Mesenteric fat pad (tissue), 1 donor: Measurements from ENCODE around the gene SNX15. TPM values are rescaled to one million over a fixed set of nuclear protein-coding genes. Genes with fewer than 3 reads are reported as not detected.

ENCODE experiments used
- DNase-seq: peaks from one replicate; pipeline ENCODE4 v3.0.0-alpha.2; 2020; ENCODE audit warnings: low spot score
- total RNA-seq: library from RNA; stranded (reverse); fragmentation: NEBNext Ultra II Directional; extraction: Animal tissue kit (Norgen Biotek cat#: 25700); gene quantifications from one replicate; pipeline ENCODE4 v1.2.1, GENCODE V29; 2021
- donor health status: DM: yes; HTN: yes; CAD: no.

Gene SNX15
- total RNA-seq, 1 donor from 2014 or later: 27.6 TPM

DNA sequence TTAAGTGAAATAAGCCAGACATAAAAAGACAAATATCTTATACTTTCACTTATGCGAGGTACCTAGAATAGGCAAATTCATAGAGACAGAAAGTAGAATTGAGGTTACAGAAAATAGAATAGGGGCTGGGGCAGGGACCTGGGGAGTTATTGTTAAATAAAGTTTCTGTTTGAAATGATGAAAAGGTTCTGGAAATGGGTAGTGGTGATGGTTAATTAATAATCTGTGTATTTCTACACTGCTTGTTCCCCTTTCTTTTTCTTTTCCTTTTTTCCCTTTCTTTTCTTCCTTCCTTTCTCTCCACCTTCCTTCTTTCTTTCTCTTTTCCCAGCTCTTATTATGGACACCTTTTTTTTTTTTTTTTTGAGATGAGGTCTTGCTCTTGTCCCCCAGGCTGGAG is 28.3 kb downstream of the SNX15 start:
- DNase-seq: no peak

GRCh38 chr11:65056999-65057398 is 29.8 kb downstream of the SNX15 start:
- DNase-seq: no peak

DNA sequence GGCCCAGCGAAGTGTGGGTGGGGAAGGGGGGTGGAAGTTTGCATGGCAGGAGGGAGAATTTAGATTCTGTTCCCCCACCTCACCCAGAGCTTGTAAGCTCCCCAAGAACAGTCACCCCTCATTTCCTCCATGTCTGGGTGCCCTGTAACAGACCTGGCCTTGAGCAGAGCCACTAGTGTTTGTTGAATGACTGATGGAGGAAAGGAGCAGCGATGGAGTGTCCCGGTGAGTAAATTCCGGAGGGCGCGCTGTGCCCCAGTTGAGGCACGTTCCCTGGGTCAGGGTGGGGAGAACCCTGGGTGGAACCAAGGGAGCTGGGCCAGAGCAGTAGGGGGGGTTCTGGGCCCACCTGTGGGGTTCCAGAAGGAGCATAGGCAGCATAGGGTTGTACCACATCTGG is 30.3 kb downstream of the SNX15 start:
- no peak for DNase-seq

GRCh38 chr11:65058012-65058411 is 30.8 kb downstream of the SNX15 start:
- no peak for DNase-seq

- no peak for DNase-seq
Observed at GRCh38 chr11:65058419-65059054, 31.3 kb downstream of the SNX15 start, which contains the start of gene NAALADL1. NAALADL1 (minus strand) TSS chr11:65058553; CDS start chr11:65058521, 32 bp downstream.

- no peak for DNase-seq
Observed at GRCh38 chr11:65059523-65059922, 32.3 kb downstream of the SNX15 start.

- DNase-seq: no peak
Observed at GRCh38 chr11:65059959-65060824, 33.0 kb downstream of the SNX15 start.

- DNase-seq: no peak
Observed at GRCh38 chr11:65060913-65061408, 33.7 kb downstream of the SNX15 start.

- no peak for DNase-seq
Observed at GRCh38 chr11:65063532-65063931, 36.3 kb downstream of the SNX15 start.

DNA sequence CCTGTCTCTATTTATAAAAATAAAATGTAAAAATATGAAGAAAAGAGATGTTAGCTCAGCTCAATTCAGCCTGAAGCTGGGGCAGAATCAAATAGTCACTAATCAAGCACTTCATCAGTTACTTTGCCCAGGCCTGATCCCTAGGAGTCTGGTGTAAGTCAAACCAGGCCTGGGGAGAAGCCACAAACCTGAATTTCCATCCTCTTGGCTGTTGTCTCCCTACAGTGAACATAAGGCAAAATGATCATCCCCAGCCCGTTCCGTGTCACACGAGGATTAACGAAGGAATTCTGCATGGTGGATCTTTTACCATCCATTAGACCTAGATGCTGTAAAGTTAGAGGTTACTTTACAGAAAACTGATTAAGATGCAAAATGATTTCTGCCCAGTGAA is 37.6 kb downstream of the SNX15 start:
- DNase-seq: no peak

DNA sequence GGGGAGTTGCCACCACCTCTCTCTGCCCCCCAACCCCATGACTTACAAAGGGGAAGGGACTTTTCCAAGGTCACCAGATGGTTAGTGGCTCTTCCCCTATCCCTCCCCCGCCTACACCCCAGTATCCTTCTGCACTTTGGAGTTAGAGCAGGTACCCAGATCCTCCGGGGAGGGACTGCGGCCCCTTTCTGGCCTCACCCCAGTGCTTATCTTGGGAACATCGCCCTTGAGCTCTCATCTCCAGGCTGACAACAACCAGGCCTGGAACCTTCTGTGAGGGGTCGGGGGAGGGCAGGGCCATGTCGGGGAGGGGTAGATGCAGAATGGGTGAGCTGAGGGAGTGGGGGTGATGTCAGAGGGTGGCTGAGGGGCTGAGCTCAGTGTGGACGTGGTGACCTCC is 38.6 kb downstream of the SNX15 start:
- DNase-seq: no peak

- DNase-seq: no peak
Observed at GRCh38 chr11:65066315-65066714, 39.1 kb downstream of the SNX15 start.

DNA sequence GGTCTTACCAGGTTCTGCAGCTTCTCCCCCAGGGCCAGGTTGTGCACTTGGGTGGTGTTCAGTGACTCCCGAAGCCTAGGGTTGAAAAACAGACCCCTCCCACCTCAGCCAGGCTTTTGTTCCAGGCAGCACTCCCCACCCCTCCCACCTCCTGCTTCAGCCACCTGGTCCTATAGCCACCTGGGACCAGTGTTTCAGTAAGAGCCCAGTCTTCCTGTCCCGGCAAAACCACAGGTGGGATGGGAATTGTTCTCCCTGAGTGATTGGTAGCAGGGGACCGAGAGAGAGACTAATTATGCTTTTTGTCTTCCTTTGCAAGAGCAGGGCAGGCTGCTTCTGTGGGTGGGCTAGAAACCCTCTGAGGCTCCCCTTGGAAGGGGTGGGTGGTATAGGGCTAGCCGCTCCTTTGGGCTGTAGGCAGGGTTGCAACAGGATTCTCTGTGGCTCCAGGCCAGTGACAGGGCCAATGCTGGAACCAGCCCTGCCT is 39.6 kb downstream of the SNX15 start:
- no peak for DNase-seq

GRCh38 chr11:65067446-65067845 is 40.2 kb downstream of the SNX15 start:
- no peak for DNase-seq

DNA sequence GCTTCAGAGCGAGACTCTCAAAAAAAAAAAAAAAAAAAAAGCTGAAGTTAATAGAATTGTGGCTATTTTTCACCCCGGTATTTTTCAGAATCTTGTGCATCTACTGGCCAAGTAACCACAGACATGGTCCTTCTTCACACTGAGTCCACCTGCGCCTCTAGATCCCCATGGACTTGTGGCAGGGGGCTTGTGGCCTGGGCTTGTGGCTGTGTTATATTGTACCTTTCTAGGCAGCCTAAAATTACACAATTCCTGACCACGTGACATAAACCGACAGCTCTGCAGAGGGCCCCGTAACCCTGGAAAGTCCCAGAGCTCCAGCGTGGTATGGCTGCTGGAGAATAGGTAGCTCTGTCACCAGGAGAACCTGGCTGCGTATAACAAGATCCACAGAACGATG is 42.0 kb downstream of the SNX15 start:
- DNase-seq: no peak

DNA sequence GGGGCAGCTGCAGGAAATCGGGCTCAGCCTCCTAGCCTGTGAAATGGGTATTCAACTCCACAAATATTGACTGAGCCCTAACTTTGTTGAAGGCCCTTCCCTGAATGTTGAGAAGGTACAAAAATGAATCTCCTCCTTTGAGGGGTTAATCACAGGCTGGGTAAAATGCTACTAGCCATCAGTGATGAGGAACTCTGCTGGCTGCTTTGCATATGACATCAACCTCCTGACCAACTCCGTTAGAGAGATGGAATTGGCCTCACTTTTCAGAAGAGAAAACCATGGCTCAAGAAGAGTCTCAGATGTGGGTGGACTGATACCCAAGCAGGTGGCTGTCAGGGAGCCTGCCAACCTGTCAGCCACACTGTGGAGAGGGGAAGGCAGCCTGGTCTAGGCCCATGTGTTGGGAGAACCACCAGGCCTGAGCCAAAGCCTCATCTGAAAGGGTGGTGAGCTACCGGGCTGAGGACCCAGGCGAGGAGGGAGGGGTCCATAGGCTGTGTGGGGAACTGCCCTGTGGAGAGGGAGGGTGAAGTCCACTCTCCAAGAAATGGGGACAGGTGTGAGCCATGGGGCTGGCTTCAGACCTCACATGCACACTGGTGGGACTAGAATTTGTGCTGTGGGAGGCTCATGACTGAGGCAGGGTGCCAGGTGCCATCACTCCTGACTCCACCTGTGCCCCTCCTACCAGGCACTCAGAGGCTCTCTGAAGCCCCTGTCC is 44.8 kb downstream of the SNX15 start:
- DNase-seq: no peak

- no peak for DNase-seq
Observed at GRCh38 chr11:65072631-65072966, 45.4 kb downstream of the SNX15 start.

DNA sequence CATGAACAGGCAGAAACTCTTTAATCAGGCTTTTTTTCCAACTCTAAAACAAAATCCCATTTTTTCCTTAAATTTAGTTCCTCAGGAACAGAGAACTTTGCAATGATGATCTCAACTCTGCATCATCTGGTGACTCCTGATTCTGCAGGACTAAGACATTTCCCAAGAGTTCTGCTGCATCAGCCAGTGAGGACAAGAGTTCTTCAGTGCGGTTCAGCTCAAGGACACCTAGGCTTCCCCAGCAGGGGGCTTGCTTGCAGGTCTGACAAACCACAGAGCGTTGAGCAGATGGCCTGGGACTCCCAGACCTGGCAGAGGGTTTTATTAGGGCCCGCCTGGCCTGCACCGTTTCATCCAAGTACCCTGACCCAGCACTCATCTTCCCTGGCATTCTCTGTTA is 50.2 kb downstream of the SNX15 start:
- DNase-seq: no peak

GRCh38 chr11:65078151-65078550 is 50.9 kb downstream of the SNX15 start:
- DNase-seq: no peak

DNA sequence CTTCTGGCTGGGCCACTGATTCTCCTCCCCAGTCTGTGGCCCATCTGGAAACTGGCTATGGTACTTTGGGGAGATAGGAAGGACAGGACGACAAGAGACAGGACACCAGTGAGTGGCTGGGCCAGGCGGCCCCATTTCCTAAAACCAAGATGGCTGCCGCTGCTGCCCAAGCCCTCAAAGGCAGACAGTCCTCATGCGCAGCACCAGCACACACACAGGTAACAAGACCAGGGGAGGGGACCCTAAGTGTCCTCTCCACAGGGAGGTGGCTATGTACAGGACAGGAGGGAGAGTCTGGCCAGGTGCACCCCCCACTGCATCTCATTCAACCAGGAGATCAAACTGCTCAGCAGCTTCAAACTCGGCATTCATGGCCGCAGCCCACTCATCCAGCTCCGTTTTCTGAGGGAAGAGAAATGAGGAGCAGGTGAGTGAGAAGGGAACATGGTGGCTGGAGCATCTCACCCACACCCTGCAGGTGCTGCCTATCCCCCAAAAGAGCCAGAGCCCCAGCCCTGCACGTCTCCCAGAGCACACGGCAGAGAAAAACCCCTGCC is 51.6 kb downstream of the SNX15 start:
- no peak for DNase-seq

GRCh38 chr11:65083134-65083833 is 56.0 kb downstream of the SNX15 start:
- no peak for DNase-seq
